ENCODE data around the gene ZNF862. TPM values are rescaled to one million over a fixed set of nuclear protein-coding genes. Genes with fewer than 3 reads are reported as not detected.

Gene ZNF862
- total and polyA plus RNA-seq, 8 donors = 8.3 to 20.1 (median 14.1) TPM

- no peak for ATAC-seq
- TF ChIP-seq, protein P1, sequence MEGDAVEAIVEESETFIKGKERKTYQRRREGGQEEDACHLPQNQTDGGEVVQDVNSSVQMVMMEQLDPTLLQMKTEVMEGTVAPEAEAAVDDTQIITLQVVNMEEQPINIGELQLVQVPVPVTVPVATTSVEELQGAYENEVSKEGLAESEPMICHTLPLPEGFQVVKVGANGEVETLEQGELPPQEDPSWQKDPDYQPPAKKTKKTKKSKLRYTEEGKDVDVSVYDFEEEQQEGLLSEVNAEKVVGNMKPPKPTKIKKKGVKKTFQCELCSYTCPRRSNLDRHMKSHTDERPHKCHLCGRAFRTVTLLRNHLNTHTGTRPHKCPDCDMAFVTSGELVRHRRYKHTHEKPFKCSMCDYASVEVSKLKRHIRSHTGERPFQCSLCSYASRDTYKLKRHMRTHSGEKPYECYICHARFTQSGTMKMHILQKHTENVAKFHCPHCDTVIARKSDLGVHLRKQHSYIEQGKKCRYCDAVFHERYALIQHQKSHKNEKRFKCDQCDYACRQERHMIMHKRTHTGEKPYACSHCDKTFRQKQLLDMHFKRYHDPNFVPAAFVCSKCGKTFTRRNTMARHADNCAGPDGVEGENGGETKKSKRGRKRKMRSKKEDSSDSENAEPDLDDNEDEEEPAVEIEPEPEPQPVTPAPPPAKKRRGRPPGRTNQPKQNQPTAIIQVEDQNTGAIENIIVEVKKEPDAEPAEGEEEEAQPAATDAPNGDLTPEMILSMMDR (IDR thresholded peaks at IDR 0.05) = no peak
- Histone ChIP-seq H3K27ac (no peak overlapping the region), H3K4me1 (peaks cover 0 to under 1% (median 0%) of the 10 kb centered on the region in 3 donors), H3K27me3 (no peaks in the 10 kb centered on the region), H3K9me3 (no peaks in the 10 kb centered on the region), H3K4me3 (no peak overlapping the region), H3K36me3 (peaks cover 0 to 10% (median 0%) of the 10 kb centered on the region in 3 donors)
- no peak for DNase-seq
- WGBS, 2 donors = 88 to 91% methylated on average over 6 of the region's 6 CpGs
- no peak for FAIRE-seq
- intact Hi-C loops (cut with DNase I) = no loop called here
Observed at GRCh38 chr7:149849174-149849573, 11.0 kb downstream of the ZNF862 start.

DNA sequence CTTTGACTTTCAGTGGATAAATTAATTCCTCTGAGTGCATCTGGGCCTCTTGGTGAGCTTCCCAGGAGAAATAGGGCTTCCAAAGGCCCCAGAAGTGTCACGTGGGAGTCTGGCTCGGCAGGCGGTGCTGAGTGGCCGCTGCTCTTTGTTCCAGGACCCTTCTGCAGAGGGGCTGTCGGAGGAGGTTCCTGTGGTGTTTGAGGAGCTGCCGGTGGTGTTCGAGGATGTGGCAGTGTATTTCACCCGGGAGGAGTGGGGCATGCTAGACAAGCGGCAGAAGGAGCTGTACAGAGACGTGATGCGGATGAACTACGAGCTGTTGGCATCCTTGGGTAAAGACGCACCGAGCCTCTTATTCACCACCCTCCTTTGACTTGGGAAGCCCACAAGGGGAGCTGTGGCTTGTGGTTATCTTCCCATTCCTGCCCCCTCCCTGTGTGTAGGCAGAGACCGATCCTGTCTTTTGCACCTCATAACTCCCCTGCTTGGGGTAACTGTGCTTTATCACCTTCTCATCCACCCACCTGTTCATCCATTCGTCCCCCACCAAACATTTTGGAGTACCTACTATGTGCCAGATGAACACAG is 11.9 kb downstream of the ZNF862 start:
- 85 to 87% methylated on average over 16 of the region's 16 CpGs for WGBS, 2 donors
- no peak for FAIRE-seq

DNA sequence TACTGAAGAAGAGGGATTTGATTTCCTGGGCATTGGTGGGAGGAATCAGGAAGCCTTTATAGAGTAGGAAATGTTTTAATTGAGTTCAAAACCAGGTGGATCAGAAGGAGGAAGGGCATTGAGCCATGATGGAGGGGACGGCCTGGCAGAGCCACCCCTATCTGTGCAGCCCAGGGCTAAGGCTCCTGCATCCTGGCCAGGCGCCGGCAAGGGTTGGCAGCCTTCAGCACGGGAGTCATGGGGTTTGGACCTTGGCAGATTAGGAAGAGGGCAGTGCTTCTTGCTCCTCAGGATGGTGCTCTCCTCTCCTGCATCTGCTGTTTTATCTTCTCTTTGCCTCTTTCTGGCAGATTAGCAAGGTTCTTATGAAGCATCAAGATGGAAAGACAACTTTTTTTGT is 12.5 kb downstream of the ZNF862 start:
- Histone ChIP-seq H3K27me3 (no peaks in the 10 kb centered on the region), H3K4me1 (peaks cover 4 to 13% (median 10%) of the 10 kb centered on the region in 3 donors), H3K27ac (no peak overlapping the region), H3K36me3 (peaks cover 0 to 10% (median 0%) of the 10 kb centered on the region in 3 donors), H3K9me3 (no peaks in the 10 kb centered on the region), H3K4me3 (no peak overlapping the region)
- ATAC-seq (no peak), DNase-seq (peak in 1 of 6 donors; percentile 35), FAIRE-seq (no peak)
- 74 to 77% methylated on average over 4 of the region's 4 CpGs for WGBS, 2 donors
- TF ChIP-seq, protein P1 (IDR thresholded peaks at IDR 0.05) = no peak
- intact Hi-C loops (cut with DNase I) = no loop called here

More for the DNA sequence above, 11.9 kb downstream of the ZNF862 start:
- no peak for DNase-seq
- Histone ChIP-seq H3K4me1 (peaks cover 4 to 10% (median 9%) of the 10 kb centered on the region in 3 donors), H3K36me3 (peaks cover 0 to 10% (median 0%) of the 10 kb centered on the region in 3 donors), H3K27ac (no peak overlapping the region), H3K9me3 (no peaks in the 10 kb centered on the region), H3K4me3 (no peak overlapping the region), H3K27me3 (no peaks in the 10 kb centered on the region)
- no peak for ATAC-seq
- intact Hi-C loops (cut with DNase I) = no loop called here
- TF ChIP-seq, protein P1 (IDR thresholded peaks at IDR 0.05) = no peak

DNA sequence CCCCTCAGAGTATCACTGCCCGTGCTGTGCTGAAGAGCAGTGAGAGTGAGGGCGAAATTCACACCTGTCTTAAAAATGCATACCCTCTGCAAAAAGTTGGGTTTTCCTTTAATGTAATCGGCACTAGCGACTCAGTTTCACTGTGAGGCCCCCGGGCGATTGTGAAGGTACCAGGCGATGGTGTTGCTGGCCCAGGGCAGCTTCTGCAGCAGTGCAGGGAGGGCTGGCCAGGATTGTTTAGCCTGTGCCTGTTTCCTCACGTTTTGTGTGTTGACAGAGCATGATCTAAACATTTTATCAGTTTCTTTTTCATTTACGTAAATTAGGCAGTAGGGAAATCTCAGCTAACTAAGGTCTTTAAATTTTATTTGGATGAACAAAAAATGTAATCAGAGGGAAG is 13.3 kb downstream of the ZNF862 start:
- intact Hi-C loops (cut with DNase I) = no loop called here
- FAIRE-seq = no peak
- Histone ChIP-seq H3K27me3 (no peaks in the 10 kb centered on the region), H3K4me3 (no peak overlapping the region), H3K9me3 (no peaks in the 10 kb centered on the region), H3K4me1 (peaks cover 4 to 13% (median 10%) of the 10 kb centered on the region in 3 donors), H3K27ac (no peak overlapping the region), H3K36me3 (peaks cover 0 to 10% (median 0%) of the 10 kb centered on the region in 3 donors)
- no peak for ATAC-seq
- WGBS, 2 donors = 84 to 87% methylated on average over 9 of the region's 9 CpGs
- peak in 1 of 6 donors; percentile 28 for DNase-seq
- TF ChIP-seq, protein P1 (IDR thresholded peaks at IDR 0.05) = no peak

- Histone ChIP-seq H3K4me3 (no peak overlapping the region), H3K27me3 (no peaks in the 10 kb centered on the region), H3K9me3 (no peaks in the 10 kb centered on the region), H3K36me3 (peaks cover 0 to 6% (median 0%) of the 10 kb centered on the region in 3 donors), H3K4me1 (peaks cover 4 to 13% (median 10%) of the 10 kb centered on the region in 3 donors), H3K27ac (no peak overlapping the region)
- DNase-seq = no peak
- ATAC-seq = no peak
- TF ChIP-seq, protein P1 (IDR thresholded peaks at IDR 0.05) = no peak
- no peak for FAIRE-seq
- intact Hi-C loops (cut with DNase I) = no loop called here
- 93 to 96% methylated on average over 9 of the region's 9 CpGs for WGBS, 2 donors
Observed at GRCh38 chr7:149853157-149853556, 15.0 kb downstream of the ZNF862 start.
